Subcutaneous abdominal adipose tissue (tissue), 5 donors: ENCODE measurements around the gene CPLANE2.
"Not testable (repeated sequence)": the region's sequence is repeated elsewhere in the genome, so short reads cannot be mapped to it uniquely, and the experiment has no call there.

Experiments used
- H3K27ac ChIP-seq: one replicate; pipeline ENCODE4 v1.7.0; 2013; ENCODE audit warnings: low read depth, mild to moderate bottlenecking, inconsistent platforms, low read length, moderate library complexity
- H3K27me3 ChIP-seq, 5 donors: one replicate each; pipeline ENCODE4 v1.7.0; 2013; ENCODE audit warnings: low read length in 5 of 5, inconsistent platforms in 1 of 5; ENCODE audit not compliant: control insufficient read depth in 5 of 5, insufficient read depth in 4 of 5
- H3K36me3 ChIP-seq, 5 donors: one replicate each; pipeline ENCODE4 v1.7.0; 2013; ENCODE audit warnings: low read length in 5 of 5; ENCODE audit not compliant: control insufficient read depth in 5 of 5, insufficient read depth in 5 of 5
- H3K4me1 ChIP-seq, 5 donors: one replicate each; pipeline ENCODE4 v1.7.0; 2013; ENCODE audit warnings: low read length in 5 of 5, mild to moderate bottlenecking in 3 of 5, moderate library complexity in 1 of 5; ENCODE audit not compliant: control insufficient read depth in 5 of 5, insufficient read depth in 5 of 5
- H3K4me3 ChIP-seq, 5 donors: one replicate each; pipeline ENCODE4 v1.7.0; 2013; ENCODE audit warnings: low read length in 5 of 5, low read depth in 1 of 5
- H3K9ac ChIP-seq, 5 donors: one replicate each; pipeline ENCODE4 v1.7.0; 2013; ENCODE audit warnings: low read length in 5 of 5, mild to moderate bottlenecking in 4 of 5, moderate library complexity in 3 of 5
- H3K9me3 ChIP-seq, 5 donors: one replicate each; pipeline ENCODE4 v1.7.0; 2013; ENCODE audit warnings: low read length in 5 of 5; ENCODE audit not compliant: control insufficient read depth in 5 of 5
- donor health status: healthy.
- donor health status: healthy.
- donor health status: healthy.
- donor health status: healthy.
- donor health status: healthy.

The CPLANE2 gene

DNA sequence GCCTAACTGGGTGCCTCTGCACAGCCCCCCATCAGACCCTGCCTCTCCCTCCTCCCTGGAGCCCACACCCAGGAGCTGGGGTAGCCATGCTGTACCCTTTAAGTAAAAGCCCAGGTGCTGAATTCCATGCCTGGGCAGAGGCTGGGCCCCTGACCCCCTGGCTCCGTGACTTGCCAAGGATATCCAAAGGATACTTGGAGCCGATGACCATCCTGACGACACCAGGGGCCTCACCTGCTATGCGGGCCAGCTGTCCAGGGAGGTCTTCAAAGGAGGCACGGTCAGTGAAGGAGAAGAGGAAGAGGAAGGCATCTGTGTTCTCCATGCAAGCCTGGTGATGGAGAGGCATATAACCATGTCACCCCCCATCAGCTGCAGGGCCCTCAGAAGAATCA, 4.7 kb downstream of the CPLANE2 start:
- Histone ChIP-seq H3K36me3 (peaks cover 0 to 14% (median 3%) of the 10 kb centered on the region in 5 donors), H3K9ac (no peak overlapping the region), H3K27ac (no peak overlapping the region), H3K27me3 (peaks cover 0 to 7% (median 3%) of the 10 kb centered on the region in 5 donors), H3K9me3 (no peaks in the 10 kb centered on the region), H3K4me3 (no peak overlapping the region), H3K4me1 (peaks cover 0 to 16% (median 13%) of the 10 kb centered on the region in 5 donors)

DNA sequence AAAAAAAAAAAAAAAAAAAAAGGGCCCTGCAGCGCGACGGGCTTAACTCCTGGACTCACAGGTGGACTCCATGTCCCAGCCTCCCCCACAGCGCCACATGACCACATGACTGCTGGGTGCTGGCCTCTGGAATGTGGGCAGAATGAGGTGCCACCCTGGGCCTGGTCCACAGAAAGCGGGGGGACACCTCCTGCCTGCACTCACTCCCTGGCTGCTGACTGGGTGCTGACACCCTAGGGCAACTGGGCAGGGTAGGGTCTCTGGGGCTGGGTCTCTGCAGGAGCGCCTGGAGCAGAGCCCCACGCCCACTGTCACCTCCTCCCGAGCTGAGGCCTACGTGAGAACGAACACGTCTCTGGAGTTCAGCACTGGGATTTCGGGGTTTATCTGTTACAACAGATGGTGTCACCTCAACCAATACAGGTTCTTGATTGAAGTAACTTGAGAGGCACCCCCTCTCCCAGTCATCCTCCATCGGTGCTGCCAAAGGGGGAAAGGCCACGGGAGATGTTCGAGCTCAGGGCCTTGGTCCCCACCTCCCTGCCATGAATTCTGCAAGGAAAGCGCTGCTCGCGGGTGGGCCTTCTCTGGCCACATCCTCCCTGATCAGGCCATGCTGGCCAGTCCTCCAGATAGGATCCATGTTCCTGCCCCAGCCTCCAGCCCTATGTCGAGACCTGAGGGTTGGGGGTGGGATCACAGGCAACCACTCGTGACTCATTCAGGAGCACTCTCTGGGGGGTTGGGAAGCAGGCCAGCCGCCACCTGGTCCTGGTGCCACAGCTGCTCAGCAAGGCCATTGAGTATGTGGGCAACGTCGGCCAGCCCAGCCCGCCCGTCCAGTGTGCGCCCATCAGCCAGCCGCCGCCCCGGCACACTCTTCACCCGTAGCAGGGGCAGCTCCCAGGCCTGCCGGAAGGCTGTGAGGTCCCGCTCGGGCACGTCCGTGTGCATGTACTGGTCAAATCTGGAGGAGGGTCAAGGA, 5.4 kb downstream of the CPLANE2 start:
- Histone ChIP-seq H3K36me3 (peaks cover 0 to 14% (median 3%) of the 10 kb centered on the region in 5 donors), H3K9me3 (no peaks in the 10 kb centered on the region)

DNA sequence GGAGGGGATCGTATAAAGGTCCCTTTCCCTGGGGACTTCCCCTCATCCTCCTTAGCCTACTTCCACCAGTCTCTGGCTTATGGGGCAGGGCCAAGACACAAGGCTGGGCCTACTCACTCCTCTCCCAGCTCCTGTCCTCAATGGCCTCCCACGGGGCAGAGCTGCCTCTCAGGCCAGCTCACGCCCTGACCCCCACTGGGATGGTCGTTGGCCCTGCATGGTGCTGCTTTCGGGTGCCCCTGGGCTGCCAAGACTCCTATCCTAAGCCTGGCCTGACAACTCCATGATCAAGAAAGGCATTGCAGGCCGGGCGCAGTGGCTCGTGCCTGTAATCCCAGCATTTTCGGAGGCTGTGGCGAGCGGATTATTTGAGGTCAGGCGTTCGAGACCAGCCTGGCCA, 6.2 kb downstream of the CPLANE2 start:
- H3K9ac ChIP-seq, result no peak overlapping the region
- H3K4me1 ChIP-seq, result peaks cover 0 to 12% (median 10%) of the 10 kb centered on the region in 5 donors
- peaks cover 0 to 22% (median 13%) of the 10 kb centered on the region in 5 donors for H3K27me3 ChIP-seq
- H3K27ac ChIP-seq, result no peak overlapping the region
- H3K4me3 ChIP-seq, result no peak overlapping the region
- H3K9me3 ChIP-seq, result peaks cover 0 to 3% (median 0%) of the 10 kb centered on the region in 5 donors
- peaks cover 0 to 14% (median 3%) of the 10 kb centered on the region in 5 donors for H3K36me3 ChIP-seq

More for the DNA sequence above, 5.4 kb downstream of the CPLANE2 start:
- H3K4me1 ChIP-seq, result peaks cover 0 to 16% (median 12%) of the 10 kb centered on the region in 5 donors
- H3K4me3 ChIP-seq, result no peak overlapping the region
- no peak overlapping the region for H3K9ac ChIP-seq
- peaks cover 0 to 14% (median 4%) of the 10 kb centered on the region in 5 donors for H3K27me3 ChIP-seq
- H3K27ac ChIP-seq, result no peak overlapping the region

DNA sequence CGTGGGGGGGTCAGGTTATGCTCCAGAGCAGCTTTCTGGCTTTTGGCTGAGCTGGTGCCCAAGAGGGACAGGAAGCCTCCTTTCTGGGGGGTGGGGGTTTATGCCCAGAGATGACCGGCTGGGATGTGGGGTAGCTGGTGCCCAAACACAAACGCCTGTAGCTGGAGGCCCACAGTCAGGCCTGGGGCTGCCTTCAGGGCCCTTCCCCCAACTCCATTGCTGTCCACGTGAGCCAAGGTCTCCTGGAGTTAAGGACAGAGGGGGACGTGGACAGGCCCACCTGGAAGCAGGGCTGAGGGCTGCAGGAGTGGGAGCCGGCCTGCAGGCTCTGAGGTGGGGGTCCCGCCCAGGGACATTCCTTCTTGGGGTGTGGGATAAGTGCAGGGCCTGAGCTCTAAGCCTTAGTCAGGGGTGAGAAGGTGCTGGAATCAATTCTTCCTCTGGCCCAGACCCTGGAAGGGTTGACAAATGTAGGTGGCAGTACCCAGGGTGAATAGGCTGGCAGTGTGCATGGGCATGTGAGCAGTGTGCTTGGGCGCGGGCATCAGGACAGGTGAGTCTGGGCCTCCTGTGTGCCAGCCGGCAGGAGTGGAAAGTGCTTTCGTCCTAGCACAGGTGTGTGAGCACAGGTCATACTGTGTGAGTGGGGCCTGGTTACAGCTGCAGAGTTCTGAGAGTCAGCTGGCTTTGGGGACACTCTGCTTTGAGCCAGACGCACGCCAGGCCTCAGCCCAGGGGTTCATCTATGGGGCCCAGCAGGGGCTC, 6.8 kb downstream of the CPLANE2 start:
- peaks cover 0 to 12% (median 10%) of the 10 kb centered on the region in 5 donors for H3K4me1 ChIP-seq
- H3K9me3 ChIP-seq, result peaks cover 0 to 3% (median 0%) of the 10 kb centered on the region in 5 donors
- peaks cover 0 to 14% (median 3%) of the 10 kb centered on the region in 5 donors for H3K36me3 ChIP-seq
- no peak overlapping the region for H3K4me3 ChIP-seq
- no peak overlapping the region for H3K9ac ChIP-seq
- no peak overlapping the region for H3K27ac ChIP-seq
- peaks cover 0 to 23% (median 14%) of the 10 kb centered on the region in 5 donors for H3K27me3 ChIP-seq

DNA sequence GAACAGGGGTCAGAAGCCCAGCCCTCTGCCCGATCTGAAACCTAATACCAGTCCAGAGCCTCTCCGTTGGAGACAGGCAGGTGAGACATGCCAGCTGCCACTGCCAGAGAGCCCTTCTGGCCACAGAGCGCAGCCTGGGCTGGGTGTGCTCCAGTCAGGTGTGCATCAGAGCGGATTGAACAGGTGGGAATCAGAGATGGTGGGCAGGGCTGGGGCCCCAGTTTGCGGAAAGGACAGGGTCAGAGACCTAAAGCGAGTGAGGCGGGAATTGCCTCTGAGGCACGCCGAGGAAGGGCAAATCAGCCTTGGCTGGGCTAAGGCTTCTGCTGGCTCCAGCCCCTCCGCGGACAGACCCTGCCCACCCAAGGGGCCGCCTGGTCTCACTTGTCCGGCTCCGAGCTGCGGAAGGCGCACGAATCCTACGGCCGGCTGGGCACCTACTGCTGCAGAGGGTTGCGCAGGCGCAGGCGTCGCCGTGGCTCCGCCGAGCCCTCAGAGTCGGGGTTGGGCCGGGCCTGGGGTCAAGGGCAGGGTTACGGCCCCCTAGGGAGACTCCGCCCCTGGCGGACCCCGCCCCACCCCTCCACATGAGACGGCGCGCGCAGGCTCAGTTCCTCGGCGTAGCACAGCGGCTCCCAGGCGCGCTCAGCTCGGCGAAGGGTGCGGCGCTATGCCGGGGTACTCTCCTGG, 10.3 kb downstream of the CPLANE2 start:
- H3K9ac ChIP-seq, result no peak overlapping the region
- H3K4me3 ChIP-seq, result peak overlapping the region in 4 of 5 donors; percentile 34 to 55 (median 43)
- H3K4me1 ChIP-seq, result peaks cover 0 to 12% (median 10%) of the 10 kb centered on the region in 5 donors
- no peak overlapping the region for H3K27ac ChIP-seq
- peaks cover 0 to 3% (median 0%) of the 10 kb centered on the region in 5 donors for H3K36me3 ChIP-seq
- peaks cover 0 to 3% (median 0%) of the 10 kb centered on the region in 5 donors for H3K9me3 ChIP-seq
- H3K27me3 ChIP-seq, result peaks cover 0 to 25% (median 14%) of the 10 kb centered on the region in 5 donors

DNA sequence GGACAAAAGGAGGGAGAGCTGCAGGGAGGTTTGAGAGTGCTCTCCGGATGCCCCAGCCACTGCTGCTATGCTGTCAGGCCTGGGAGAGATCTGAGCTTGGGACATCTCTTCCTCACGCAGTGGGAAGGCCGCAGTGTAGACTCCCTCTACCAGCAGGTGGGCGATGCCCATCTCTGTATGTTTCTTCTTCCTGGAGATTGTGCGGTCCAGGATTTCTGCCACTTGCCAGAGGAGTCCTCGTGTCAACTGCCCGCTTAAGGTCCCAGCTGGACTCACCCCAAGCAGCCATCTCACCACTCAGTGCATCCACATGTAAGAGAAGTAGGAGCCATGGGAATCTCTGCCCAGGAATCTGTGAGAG, 10.9 kb downstream of the CPLANE2 start:
- H3K9ac ChIP-seq, result no peak overlapping the region
- H3K27me3 ChIP-seq, result peaks cover 0 to 25% (median 14%) of the 10 kb centered on the region in 5 donors
- H3K9me3 ChIP-seq, result peaks cover 0 to 3% (median 0%) of the 10 kb centered on the region in 5 donors
- peaks cover 0 to 12% (median 10%) of the 10 kb centered on the region in 5 donors for H3K4me1 ChIP-seq
- no peaks in the 10 kb centered on the region for H3K36me3 ChIP-seq
- H3K4me3 ChIP-seq, result peak overlapping the region in 2 of 5 donors; percentile 34 to 55
- no peak overlapping the region for H3K27ac ChIP-seq

DNA sequence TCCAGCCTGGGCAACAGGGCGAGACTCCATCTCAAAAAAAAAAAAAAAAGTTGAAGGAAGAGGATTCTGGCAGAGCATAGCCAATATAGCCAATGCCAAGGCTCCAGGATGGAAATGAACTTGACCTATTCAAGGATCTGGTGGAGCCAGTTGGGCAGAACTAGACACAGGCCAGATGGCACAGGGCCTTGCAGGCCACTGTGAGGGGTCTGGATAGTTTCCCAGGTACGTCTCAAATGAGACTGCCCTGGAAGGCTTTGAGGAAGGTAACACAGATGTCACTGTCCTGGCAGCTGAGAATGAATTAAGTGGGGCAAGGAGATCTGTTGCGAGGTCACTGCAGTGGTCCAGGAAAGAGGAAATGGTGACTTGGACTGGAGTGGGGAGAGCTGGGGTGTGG, 12.5 kb downstream of the CPLANE2 start:
- H3K27ac ChIP-seq, result no peak overlapping the region
- H3K27me3 ChIP-seq, result peaks cover 0 to 25% (median 14%) of the 10 kb centered on the region in 5 donors
- no peaks in the 10 kb centered on the region for H3K36me3 ChIP-seq
- H3K9me3 ChIP-seq, result peaks cover 0 to 3% (median 0%) of the 10 kb centered on the region in 5 donors
- H3K4me3 ChIP-seq, result no peak overlapping the region
- H3K9ac ChIP-seq, result no peak overlapping the region
- H3K4me1 ChIP-seq, result peaks cover 0 to 12% (median 10%) of the 10 kb centered on the region in 5 donors

DNA sequence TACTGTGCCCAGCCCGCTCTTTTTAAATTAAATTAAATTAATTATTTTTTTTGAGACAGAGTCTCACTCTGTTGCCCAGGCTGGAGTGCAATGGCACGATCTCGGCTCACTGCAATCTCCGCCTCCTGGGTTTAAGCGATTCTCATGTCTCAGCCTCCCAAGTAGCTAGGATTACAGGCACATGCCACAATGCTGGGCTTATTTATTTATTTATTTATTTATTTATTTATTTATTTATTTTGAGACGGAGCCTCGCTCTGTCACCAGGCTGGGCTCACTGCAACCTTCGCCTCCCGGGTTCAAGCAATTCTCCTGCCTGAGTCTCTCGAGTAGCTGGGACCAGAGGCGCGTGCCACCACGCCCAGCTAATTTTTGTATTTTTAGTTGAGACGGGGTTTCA, 14.3 kb downstream of the CPLANE2 start:
- not testable (repeated sequence) for H3K9ac ChIP-seq, H3K9me3 ChIP-seq, H3K36me3 ChIP-seq, H3K4me3 ChIP-seq, H3K27ac ChIP-seq
- Histone ChIP-seq H3K27me3 (peaks cover 0 to 21% (median 11%) of the 10 kb centered on the region in 5 donors), H3K4me1 (peaks cover 0 to 16% (median 13%) of the 10 kb centered on the region in 5 donors)

DNA sequence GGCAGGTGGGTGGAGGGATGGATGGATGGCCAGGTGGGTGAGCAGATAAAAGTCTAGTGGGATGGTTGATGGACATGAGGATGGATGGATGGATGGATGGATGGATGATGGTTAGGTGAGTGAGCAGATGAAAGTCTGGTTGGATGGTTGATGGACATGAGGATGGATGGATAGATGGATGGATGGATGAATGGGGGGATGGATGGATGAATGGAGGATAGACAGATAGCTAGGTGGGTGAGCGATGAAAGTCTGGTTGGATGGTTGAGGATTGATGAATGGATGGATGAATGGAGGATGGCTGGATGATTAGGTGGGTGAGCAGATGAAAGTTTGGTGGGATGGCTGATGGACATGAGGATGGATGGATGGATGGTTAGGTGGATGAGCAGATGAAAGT, 15.5 kb downstream of the CPLANE2 start:
- H3K9me3 ChIP-seq, result peaks cover 0 to 3% (median 0%) of the 10 kb centered on the region in 5 donors
- H3K27me3 ChIP-seq, result peaks cover 0 to 10% (median 6%) of the 10 kb centered on the region in 5 donors
- no peaks in the 10 kb centered on the region for H3K36me3 ChIP-seq
- peaks cover 0 to 18% (median 16%) of the 10 kb centered on the region in 5 donors for H3K4me1 ChIP-seq
- no peak overlapping the region for H3K27ac ChIP-seq
- no peak overlapping the region for H3K9ac ChIP-seq
- no peak overlapping the region for H3K4me3 ChIP-seq
